PC-9 (cell line): Measurements from ENCODE around the gene CRYGN.

Source experiments
- CTCF ChIP-seq: fragments of 200-600 bp; sonication (generic); conservative IDR thresholded peaks from 2 replicates; pipeline ENCODE4 v1.6.1; 2017; ENCODE audit warnings: mixed run types, antibody characterized with exemption, mild to moderate bottlenecking, moderate library complexity
- EZH2 ChIP-seq: fragments of 200-600 bp; sonication (generic); IDR thresholded peaks from 2 replicates; pipeline ENCODE4 v1.8.0; 2017; ENCODE audit warnings: antibody characterized with exemption, low read depth

GRCh38 chr7:151447901-151448260 lies 7.9 kb upstream of the CRYGN start:
- TF ChIP-seq CTCF (no peak), EZH2 (no peak)
